NCI-H146 (cell line): ENCODE data around the gene PARVA.
"Not testable (repeated sequence)": the region's sequence is repeated elsewhere in the genome, so short reads cannot be mapped to it uniquely, and the experiment has no call there.

ENCODE experiments used
- DNase-seq: peaks from one replicate; lab custom pipeline; 2025; lab: John Stamatoyannopoulos, UW

The PARVA gene

GRCh38 chr11:12503886-12504285 is 126.5 kb downstream of the PARVA start:
- no peak for DNase-seq

GRCh38 chr11:12505183-12505582 is 127.8 kb downstream of the PARVA start:
- no peak for DNase-seq

GRCh38 chr11:12506404-12506921 is 129.1 kb downstream of the PARVA start:
- DNase-seq = peak; percentile 33

- DNase-seq = no peak
Measured at GRCh38 chr11:12507391-12507790, 130.0 kb downstream of the PARVA start.

- DNase-seq = no peak
Measured at GRCh38 chr11:12508151-12508751, 130.9 kb downstream of the PARVA start.

- no peak for DNase-seq
Measured at GRCh38 chr11:12509371-12509770, 132.0 kb downstream of the PARVA start.

GRCh38 chr11:12512132-12512531 is 134.8 kb downstream of the PARVA start:
- no peak for DNase-seq

- DNase-seq = no peak
Measured at GRCh38 chr11:12512826-12513395, 135.5 kb downstream of the PARVA start.

- no peak for DNase-seq
Measured at GRCh38 chr11:12516387-12517105, 139.2 kb downstream of the PARVA start.

GRCh38 chr11:12517306-12517705 is 139.9 kb downstream of the PARVA start:
- DNase-seq = no peak

- DNase-seq = no peak
Measured at GRCh38 chr11:12517741-12518140, 140.4 kb downstream of the PARVA start.

- DNase-seq = no peak
Measured at GRCh38 chr11:12518606-12519385, 141.4 kb downstream of the PARVA start.

- no peak for DNase-seq
Measured at GRCh38 chr11:12520054-12520453, 142.7 kb downstream of the PARVA start.

- DNase-seq = not testable (repeated sequence)
Measured at GRCh38 chr11:12520576-12520975, 143.2 kb downstream of the PARVA start.

GRCh38 chr11:12523180-12523924 is 146.0 kb downstream of the PARVA start:
- DNase-seq = no peak

- DNase-seq = no peak
Measured at GRCh38 chr11:12524865-12525264, 147.5 kb downstream of the PARVA start.

GRCh38 chr11:12525466-12526055 is 148.2 kb downstream of the PARVA start:
- DNase-seq = no peak

- DNase-seq = no peak
Measured at GRCh38 chr11:12526789-12527188, 149.4 kb downstream of the PARVA start.

GRCh38 chr11:12528487-12528886 is 151.1 kb downstream of the PARVA start:
- no peak for DNase-seq

- no peak for DNase-seq
Measured at GRCh38 chr11:12529041-12529440, 151.7 kb downstream of the PARVA start.

GRCh38 chr11:12529793-12530192 is 152.4 kb downstream of the PARVA start:
- DNase-seq = no peak
